A549 (cell line): ENCODE data around the gene MAPKAPK5.

ENCODE experiments used
- BCL3 ChIP-seq: fragments of >200 bp; sonication (Bioruptor Twin); formaldehyde crosslinking; IDR thresholded peaks from 3 replicates; pipeline ENCODE4 v1.6.1; 2016
- CEBPB ChIP-seq, 2 experiments: fragments of >200 bp in 1 of 2; sonication (Bioruptor Twin) in 1 of 2; formaldehyde crosslinking in 1 of 2; IDR thresholded peaks; 2 replicates each; pipeline ENCODE4 v1.6.1; 2012 to 2016
- CTCF ChIP-seq: fragments of >200 bp; sonication (Bioruptor Twin); formaldehyde crosslinking; IDR thresholded peaks from 3 replicates; pipeline ENCODE4 v1.5.1; 2016
- EP300 ChIP-seq, 2 experiments: fragments of >200 bp; sonication (Bioruptor Twin); formaldehyde crosslinking; IDR thresholded peaks; 2 replicates in 1 of 2; 3 replicates in 1 of 2; pipeline ENCODE4 v1.6.1; 2016 to 2017
- POLR2A ChIP-seq: IDR thresholded peaks from 2 replicates; pipeline ENCODE4 v1.6.1; 2012; ENCODE audit warnings: mild to moderate bottlenecking, low read length
- RAD21 ChIP-seq, 2 experiments: fragments of >200 bp in 1 of 2; sonication (Bioruptor Twin) in 1 of 2; formaldehyde crosslinking in 1 of 2; IDR thresholded peaks in 1 of 2; conservative IDR thresholded peaks in 1 of 2; 2 replicates in 1 of 2; 3 replicates in 1 of 2; pipeline ENCODE4 v1.6.1; 2012 to 2018; ENCODE audit warnings: inconsistent platforms in 1 of 2

GRCh38 chr12:111842556-111843396 is 748 bp downstream of the MAPKAPK5 start:
- TF ChIP-seq CEBPB (IDR thresholded peaks at IDR 0.05) (no peak), POLR2A (peak; percentile 7; the same call in 1 of the 2 replicates), CTCF (no peak), RAD21 (conservative IDR thresholded peaks at IDR 0.05 in 1 of 2, IDR thresholded peaks at IDR 0.05 in 1 of 2) (no peak), EP300 (IDR thresholded peaks at IDR 0.05) (no peak), BCL3 (no peak)
